Amniotic epithelial cell (primary cell): ENCODE measurements around the gene CPLANE1.
"Not testable (repeated sequence)": the region's sequence is repeated elsewhere in the genome, so short reads cannot be mapped to it uniquely, and the experiment has no call there.

Experiments
- DNase-seq: peaks from one replicate; pipeline ENCODE4 v3.0.0-alpha.2; 2010; ENCODE audit warnings: low read depth

CPLANE1 gene

DNA sequence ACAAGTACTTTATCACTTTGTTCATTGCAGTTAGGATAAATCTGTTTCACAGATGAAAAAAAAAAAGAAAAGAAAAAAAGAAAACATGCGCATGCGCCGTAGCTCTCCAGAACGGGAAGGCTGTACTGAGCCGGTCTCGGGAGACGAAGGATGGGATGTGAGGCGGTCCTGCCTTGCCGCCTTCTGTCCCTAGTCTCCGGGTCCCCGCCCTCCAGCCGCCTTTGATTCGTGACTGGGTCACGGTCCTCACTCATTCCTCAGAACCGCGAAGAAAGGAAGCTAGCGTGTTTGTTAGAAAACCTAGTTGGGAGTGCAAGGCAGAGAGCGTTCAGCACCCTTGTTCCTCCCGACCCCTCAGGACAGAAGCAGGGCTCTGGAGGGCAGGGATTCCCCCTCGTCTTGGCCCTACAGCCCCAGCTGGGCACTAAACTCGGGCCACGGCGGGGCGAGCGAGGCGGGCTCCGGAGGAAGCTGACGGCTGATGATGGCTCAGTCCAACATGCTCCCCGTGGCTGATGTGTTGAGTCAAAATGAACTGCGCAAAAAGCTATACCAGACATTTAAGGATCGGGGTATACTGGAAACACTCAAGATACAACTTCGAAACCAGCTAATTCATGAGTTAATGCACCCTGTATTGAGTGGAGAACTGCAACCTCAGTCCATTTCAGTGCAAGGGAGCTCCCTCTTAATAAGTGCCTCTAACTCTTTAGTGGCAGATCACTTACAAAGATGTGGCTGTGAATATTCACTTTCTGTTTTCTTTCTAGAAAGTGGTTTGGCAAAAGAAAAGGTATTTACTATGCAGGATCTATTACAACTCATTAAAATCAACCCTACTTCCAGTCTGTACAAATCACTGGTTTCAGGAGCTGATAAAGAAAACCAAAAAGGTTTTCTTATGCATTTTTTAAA is 40.0 kb downstream of the CPLANE1 start:
- DNase-seq = no peak

DNA sequence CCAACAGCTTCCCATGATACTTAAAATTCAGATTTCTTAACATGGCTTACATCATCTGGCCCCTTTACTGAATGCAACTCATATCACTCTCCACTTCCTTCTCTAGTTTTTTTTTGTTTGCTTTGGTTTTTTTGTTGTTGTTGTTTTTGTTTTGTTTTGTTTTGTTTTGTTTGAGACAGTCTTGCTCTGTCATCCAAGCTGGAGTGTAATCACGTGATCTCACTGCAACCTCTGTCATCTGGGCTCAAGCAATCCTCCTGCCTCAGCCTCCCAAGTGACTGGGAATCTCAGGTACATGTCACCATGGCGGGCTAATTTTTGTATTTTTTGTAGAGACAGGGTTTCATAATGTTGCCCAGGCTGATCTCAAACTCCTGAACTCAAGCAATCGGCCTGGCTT is 41.4 kb downstream of the CPLANE1 start:
- no peak for DNase-seq

DNA sequence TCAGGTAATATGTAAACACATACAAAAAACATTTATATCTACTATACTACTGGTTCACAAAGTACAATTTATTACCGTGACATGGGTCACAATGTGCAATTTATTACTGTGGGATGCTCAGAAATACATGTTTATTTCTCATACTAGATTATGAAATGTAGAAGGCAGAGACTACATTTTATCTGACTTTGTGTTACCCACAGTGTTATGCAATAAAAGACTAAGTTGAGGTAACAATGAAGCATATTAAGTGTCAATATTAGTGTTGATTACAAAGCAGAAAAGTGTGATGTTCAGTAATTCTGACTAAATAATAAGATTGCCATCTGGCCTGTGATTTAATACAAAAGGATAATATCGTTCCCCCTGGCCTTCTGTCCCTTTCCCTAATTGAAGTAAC is 42.4 kb downstream of the CPLANE1 start:
- peak; percentile 76 for DNase-seq

DNA sequence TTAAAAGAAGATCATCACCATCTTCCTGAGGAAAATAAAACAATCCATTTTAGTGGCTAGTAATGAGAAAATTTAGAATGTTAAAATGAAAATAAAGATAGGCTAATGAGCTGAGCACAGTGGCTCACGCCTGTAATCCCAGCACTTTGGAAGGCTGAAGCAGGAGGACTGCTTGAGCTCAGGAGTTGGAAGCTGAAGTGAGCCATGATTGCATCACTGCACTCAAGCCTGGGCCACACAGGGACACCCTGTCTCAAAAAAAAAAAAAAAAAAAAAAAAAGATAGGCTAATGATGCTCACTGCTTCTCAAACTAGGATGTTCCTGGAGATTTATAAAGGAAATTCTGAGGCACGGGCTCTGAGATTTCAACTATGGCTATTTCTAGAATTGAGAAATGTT is 50.3 kb downstream of the CPLANE1 start:
- peak; percentile 62 for DNase-seq

DNA sequence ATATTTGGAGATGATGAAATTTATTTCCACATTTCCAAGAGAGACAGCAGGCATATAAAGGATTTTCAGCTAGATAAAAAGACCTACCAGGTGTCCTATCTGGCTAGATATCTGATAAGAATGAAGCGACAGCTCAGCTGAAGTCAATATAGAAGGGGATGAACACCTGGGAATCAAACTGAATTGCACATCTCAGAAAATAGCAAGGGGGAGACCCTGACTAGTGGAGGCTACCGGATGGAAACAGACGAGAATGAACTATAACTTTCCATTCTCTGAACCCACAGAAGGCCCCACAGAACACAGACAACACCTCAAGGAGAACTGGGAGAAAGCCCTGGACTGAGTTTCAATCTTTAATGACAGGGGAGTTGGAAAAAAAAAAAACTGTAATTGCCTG is 51.1 kb downstream of the CPLANE1 start:
- no peak for DNase-seq

DNA sequence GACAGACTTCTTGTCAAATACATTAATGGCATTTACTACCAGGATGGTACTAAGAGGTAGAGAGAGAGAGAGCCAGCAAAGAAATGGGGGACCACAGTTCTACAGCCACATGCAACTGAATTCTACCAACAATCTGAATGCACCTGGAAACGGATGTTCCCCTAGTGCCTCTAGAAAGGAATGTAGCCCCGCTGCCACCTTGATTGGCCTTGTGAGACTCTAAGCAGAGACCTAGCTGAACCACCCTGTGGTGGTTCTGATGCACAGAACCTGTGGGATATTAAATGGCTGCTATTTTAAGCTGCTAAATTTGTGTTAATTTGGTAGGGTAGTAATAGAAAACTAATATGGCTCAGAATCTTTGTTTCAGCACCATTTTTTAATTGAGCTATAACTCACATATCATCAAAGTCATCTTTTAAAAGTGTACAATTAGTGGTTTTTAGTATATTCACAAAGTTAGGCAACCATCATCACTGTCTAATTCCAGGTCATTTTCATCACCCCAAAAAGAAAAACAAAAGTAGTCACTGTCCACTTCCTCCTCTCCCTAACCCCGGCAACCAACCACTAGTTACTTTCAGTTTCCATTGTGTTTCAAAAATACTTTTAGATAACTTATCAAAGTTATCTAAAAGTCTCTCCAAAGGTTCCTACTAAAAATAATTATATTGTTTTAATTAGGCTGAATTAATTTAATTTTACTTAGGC is 51.7 kb downstream of the CPLANE1 start:
- no peak for DNase-seq

DNA sequence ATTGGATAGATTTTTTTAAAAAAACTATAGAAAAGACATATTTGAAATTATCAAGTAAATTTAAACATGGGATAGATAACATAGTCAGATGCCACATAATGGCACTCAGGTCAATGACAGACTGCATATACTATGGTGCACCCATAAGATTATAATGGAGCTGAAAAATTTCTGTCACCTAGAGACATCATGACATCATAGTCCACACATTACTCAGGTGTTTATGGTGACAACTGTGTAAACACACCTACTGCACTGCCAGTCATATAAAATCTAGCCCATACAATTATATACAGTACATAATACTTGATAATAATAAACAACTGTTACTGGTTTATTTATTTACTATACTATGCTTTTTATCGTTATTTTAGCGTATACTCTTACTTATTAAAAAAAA is 58.6 kb downstream of the CPLANE1 start:
- no peak for DNase-seq

DNA sequence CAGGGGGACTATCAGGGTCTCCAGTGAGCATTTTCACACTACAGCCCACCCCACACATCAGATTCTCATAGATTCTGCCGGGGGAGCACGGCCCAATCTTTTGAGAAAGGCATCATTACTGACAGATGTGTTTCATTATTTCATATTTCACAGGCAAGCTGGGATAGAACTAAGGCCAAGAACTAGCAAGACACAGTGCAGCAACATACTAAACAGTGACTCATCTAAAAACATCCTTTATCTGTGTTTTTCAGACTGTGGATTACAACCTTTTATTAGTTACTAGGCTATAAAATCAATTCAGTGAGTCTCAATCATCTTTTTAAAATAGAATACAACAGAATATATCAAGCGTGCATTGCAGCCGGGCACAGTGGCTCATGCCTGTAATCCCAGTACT is 59.8 kb downstream of the CPLANE1 start:
- no peak for DNase-seq

DNA sequence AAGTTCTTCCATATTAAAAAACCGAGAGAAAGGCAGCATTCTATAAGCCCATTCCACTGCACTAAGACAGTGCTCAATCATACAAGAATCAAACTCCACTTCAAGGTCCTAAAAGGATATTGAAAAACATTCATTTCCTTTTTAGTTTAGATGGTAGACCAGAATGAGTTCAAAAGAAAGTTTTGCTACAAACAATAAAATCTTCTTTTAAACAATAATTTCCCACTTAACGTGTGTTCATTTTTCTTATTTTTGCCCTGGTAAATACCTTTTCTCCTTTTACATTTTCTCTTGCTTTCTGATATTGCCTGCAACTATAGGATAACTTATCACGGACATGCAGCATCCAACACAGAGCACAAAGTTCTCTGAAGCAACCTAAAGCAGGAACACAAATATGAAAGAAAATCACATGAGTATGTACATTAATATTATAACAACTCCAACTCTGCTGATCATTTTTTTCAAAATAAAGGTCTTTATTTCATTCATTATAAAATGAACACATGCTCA is 61.7 kb downstream of the CPLANE1 start:
- DNase-seq = no peak

DNA sequence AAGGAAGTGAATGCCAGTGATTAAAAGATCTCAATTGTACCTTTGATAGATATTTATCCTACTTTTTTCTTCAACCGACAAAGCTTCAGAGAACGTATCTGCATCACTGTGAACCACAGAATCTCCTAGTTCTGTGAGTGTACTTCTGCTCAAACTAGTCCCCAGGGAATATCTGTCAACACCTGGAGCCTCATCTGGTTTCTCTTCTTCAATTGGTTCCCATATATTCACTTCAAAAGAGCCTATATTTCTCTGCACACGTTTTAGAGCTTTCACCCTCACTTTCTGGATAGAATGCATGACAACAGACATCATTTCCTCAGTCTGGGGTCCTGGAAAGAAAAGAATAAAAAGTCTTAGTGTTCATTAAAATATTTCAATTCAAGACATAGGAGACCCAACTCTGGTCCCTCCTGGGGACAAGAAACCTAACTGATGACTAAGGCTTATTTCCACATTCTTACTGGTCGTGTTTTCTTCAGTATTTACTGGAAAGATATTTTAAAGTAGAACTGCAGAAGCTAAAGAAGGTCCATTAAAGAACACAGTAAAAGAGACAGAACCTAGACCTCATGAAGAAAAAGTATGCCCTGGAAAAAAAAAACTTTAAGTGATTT is 64.3 kb downstream of the CPLANE1 start:
- DNase-seq = no peak

DNA sequence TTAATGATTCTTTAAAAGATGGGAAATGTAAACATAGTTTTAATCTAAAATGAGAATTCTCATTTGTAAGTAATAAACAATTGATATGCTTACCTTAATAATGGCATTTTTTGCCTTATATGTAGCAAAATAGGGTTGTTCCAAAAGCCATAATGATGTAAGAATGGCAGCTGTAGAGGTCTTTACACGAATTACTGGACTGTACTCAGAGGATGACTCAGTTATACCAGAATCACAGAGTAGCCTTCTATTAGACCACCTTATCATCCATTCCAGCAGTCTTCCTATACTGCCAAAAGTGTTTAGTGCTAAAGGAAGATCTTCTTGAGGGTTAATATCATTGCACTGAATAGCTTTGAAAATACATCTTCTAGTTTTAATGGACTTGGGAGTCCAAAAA is 66.5 kb downstream of the CPLANE1 start:
- DNase-seq = no peak

DNA sequence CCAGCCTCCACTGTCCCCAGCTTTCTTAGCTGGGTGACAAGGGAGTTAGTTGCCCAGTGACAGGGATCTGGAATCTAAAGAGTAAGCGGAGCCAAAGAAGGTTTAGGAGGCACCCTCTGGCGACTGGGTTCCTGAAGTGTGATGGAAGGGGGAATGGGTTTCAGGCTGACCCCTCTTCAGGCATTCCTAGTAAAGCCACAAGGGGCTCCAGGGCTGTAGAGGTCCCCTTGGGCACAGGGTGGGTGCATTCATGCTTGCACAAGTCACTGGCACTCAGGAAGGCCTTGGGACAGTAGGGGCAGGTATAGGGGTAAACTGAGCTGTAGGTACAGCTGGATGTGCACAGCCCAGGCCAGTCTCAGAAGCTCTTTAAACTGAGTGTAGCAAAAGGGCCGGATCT is 74.2 kb downstream of the CPLANE1 start:
- DNase-seq = no peak

DNA sequence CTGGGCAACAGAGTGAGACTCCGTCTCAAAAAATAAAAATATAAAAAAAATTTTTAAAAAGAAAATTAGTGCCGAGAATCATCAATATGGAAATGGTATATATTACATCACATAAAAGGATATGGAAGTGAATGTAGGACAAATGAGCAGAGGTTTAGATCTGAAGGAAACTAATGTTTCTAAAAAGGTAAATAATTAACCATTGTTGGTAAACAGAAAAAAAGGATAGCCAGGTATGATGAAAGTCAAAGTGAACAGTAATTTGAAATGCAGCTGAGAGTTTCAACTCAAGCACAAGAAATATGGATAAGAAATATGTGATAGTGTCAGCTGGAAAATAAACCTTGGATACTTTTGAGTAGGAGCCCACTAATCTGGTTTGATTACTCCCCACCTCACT is 76.2 kb downstream of the CPLANE1 start:
- no peak for DNase-seq

DNA sequence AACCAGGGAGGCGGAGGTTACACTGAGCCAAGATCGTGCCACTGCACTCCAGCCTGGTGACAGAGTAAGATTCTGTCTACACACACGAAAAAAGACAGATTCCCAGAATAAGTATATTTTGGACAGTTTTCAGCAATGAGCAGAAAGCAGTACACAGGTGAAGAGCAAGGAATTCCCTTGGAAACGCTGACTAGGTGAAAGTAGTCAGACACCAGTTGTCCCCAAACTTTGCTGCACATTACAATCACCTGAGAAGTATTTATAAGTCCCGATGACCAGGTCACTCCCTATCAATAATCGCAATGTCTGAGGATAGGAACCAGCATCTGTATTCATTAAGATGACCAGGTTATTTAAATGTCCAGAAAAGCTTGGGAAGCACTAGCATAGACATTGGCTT is 78.3 kb downstream of the CPLANE1 start:
- no peak for DNase-seq

DNA sequence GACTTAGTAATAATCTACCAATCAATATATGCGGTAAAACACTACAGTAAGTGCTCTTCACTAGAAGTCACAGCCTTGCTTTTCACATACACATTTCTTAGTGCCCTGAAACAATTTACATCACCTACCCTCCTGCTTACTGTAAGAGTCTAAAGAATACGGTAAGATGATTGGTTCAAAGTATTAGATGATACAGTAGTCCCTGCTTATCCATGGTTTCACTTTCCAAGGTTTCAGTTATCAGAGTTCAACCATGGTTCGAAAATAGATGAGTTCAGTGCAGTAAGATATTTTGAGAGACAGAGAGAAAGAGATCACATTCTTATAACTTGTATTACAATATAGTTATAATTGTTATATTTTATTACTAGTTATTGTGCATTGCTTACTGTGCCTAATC is 83.0 kb downstream of the CPLANE1 start:
- no peak for DNase-seq

DNA sequence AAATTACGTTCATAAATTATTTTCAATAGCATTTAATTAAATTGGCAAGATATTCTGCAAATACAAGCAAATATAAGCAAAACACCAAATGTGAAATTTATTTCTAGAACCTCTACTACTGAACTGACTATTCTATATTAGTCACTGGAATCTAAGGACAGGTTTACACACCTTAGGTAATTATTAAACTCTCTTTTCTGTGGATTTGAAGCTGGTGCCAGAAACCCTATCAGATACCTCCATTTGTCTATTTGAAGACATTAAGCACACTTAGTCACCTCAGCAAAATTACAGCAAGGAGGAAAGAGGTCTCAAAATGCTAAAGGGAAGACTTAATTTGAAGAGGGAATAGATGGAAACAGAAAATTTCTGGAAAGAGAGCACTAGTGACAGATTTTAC is 83.4 kb downstream of the CPLANE1 start:
- DNase-seq = no peak

DNA sequence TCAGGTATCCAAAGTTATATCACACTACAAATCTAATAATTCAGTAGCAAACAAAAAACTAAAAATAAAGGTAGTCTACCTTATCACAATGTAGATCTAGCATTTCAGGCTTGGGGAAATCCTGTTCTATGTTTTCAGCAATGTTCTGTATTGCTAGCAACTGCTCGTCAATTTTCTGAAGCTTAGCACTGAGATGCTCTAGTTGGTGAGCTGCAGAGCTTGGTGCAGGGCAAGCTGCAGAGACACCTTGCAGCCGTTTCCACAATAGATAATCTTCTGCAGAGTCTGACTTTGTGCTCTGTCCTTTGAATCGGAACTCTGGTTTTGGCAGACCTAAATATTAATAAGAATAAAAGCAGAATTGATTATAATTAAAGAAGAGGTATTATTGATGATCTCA is 95.5 kb downstream of the CPLANE1 start:
- no peak for DNase-seq

DNA sequence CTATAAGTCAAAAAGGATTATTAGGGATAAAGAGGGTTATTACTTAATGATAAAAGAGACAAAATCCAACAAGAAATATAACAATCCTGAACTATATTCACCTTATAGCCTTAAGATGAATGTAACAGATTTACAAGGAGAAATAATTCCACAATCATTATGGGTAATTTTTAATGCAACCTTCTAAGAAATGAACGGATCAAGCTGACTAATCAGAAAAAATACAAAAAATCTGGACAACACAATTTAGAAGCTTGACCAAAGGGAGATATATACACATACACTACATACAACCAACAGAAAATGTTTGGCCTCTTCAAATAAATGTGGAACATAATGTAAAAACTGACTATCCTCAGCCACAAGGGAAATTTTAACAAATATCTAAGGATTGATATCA is 102.3 kb downstream of the CPLANE1 start:
- DNase-seq = no peak

DNA sequence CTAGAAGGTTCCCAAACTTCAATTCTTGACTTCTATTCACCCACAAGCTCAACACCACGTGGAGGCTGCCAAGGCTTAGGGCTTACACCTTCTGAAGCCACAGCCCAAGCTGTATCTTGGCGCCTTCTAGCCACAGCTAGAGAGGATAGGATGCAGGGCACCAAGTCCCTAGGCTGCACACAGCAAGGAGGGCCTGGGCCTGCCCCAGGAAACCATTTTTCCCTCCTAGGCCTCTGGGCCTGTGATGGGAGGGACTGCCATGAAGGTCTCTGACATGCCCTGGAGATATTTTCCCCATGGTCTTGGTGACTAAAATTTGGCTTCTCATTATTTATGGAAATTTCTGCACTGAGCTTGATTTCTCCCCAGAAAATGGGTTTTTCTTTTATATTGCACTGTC is 112.5 kb downstream of the CPLANE1 start:
- DNase-seq = no peak

DNA sequence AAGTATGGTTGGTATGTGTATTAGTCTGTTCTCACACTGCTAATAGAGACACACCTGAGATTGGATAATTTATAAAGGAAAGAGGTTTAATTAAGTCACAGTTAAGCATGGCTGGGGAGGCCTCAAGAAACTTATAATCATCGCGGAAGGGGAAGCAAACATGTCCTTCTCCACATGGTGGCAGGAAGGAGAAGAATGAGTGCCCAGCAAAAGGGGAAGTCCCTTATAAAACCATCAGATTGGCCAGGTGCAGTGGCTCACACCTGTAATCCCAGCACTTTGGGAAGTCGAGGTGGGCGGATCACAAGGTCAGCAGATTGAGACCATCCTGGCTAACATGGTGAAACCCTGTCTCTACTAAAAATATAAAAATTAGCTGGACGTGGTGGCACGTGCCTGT is 113.9 kb downstream of the CPLANE1 start:
- DNase-seq = not testable (repeated sequence)

DNA sequence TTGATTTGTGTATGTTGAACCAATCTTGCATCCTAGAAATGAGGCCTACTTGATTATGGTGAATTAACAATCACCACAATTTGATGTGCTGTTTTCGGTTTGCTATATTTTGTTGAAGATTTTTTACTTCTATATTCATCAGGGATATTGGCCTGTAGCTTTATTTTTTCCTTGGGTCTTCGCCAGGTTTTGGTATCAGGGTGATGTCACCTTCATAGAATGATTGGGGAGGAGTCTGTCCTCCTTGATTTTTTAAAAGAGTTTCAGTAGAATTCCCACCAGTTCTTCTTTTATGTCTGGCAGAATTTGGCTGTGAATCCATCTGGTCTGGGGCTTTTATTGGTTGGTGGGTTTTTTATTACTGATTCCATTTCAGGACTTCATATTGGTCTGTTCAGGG is 115.2 kb downstream of the CPLANE1 start:
- DNase-seq = peak; percentile 44

DNA sequence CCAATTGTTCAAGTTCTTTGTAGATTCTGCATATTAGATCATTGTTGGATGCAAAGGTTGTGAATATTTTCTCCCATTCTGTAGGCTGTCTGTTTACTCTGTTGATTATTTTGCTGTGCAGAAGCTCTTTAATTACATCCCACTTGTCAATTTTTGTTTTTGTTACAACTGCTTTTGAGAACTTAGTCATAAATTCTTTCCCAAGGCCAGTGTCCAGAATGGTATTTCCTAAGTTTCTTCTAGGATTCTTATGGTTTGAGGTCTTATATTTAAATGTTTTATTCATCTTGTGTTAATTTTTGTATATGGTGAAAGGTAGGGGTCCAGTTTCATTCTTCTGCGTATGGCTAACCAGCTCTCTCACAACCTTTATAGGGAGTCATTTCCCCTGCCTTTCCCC is 116.5 kb downstream of the CPLANE1 start:
- peak; percentile 33 for DNase-seq

DNA sequence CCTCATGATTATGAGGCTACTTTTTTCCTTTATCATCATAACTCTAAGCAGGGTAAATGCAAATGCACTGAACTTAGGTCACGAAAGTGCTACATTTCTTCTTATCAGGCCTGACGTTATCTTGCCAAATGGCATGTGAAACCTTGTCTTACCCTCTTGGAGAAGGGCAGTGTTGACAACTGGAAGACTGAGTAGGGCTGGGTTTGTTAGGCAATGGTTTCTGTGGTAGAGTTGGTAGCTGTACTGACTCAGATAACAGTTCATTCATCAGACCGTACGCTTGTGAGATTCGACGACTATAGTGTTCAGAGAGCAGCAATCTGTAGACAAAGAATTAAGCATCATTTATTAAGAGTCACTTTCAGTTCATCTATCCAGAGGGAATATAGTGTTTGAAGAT is 127.7 kb downstream of the CPLANE1 start:
- DNase-seq = peak; percentile 80
